GM08714 (cell line): ENCODE data around the gene MYO5B.
A peak's percentile ranks its signal among the peaks of the same experiment; 100 is the strongest.

Experiments
- H3K4me3 ChIP-seq: fragments of 200-500 bp; sonication (Bioruptor generic); 2 replicates; pipeline ENCODE4 v1.5.1; 2014; ENCODE audit warnings: mild to moderate bottlenecking, low read length, inconsistent platforms
- ZNF274 ChIP-seq: IDR thresholded peaks from 2 replicates; pipeline ENCODE4 v1.6.1; 2012; ENCODE audit warnings: mild to moderate bottlenecking, low read depth, low read length

The MYO5B gene

DNA sequence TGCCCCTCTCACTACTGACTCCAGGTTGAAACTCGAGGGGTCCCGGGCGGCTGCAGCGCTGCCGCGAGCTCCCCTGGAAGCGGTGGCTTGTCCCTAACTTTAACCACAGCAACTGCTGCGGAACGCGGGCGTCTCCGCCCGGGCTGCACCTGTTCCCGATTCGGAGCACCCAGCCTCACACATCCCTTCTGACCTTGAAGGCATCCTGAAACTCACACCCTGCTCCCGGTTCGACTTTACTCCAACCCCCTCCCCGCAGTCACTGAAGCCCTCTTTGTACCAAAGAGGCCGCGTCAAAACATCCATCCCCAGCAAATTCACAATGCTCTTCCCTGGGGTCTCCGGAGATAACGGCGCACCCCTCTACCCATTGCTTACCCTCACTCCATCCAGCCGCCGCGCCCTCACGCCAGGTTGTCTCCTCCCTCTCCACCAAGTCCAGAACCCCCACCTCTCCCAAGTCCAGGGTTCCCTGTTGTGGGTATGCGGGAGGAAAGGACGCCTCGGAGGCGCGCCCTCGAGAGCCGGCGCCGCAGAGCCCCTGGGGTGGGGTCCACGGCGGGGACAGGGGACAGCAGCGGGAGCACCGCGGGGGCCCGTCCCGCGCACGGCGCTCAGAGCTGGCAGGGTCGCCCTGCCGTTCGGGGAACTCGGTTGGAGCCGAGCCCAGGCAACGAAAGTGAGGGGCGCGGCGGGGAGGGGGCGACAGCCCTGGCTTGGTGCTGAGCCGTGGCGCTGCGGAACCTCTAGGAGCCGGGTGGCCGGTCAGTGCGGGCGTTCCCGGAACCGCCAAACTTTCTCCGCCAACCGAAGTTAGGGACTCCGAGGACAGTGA is 934 bp downstream of the MYO5B start:
- no peak for TF ChIP-seq ZNF274
- H3K4me3 ChIP-seq: peak overlapping the region; percentile 58

GRCh38 chr18:50192995-50193795 is 1.8 kb downstream of the MYO5B start:
- H3K4me3 ChIP-seq: no peak overlapping the region
- no peak for TF ChIP-seq ZNF274

- no peak for TF ChIP-seq ZNF274
- H3K4me3 ChIP-seq: no peak overlapping the region
These were observed 4.0 kb downstream of the MYO5B start for GRCh38 chr18:50190926-50191325.

DNA sequence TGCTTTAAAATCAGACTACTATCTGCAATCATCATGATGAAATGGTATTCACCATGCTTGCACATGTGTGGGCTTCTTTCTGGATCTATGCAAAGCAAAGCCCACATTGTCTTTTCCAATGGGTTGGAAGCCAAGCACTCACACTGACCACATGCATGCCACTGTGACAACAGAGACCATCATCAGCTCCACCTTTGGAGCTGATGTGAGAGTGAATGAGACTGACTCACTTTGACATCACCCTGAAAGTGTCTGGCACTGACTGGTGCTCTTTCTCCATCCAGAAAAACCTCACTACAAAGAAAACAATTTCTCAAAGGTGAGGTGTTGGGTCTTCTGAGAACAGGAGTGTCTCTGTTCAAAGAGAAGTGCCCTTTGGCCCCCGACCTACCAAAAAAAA is 4.7 kb downstream of the MYO5B start:
- TF ChIP-seq ZNF274: no peak
- H3K4me3 ChIP-seq: no peak overlapping the region

- H3K4me3 ChIP-seq: no peak overlapping the region
- no peak for TF ChIP-seq ZNF274
These were observed 5.8 kb downstream of the MYO5B start for GRCh38 chr18:50189160-50189559.

DNA sequence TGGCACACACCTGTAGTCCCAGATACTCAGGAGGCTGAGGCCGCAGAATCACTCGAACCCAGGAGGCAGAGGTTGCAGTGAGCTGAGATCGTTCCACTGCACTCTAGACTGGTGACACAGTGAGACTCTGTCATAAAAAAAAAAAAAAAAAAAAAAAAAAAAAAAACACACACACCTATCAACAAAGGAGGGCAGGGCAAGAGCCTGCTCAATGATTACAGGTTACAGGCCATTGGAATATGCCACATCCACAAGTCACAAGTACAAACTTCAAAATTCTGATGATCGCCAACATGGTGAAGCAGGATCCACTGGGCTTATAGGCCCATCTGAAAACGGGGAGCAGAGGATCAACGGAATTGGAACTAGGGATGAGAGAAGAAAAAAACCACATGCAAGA is 6.3 kb downstream of the MYO5B start:
- TF ChIP-seq ZNF274: no peak

GRCh38 chr18:50187659-50188058 is 7.3 kb downstream of the MYO5B start:
- TF ChIP-seq ZNF274: no peak
- H3K4me3 ChIP-seq: no peak overlapping the region

More for the DNA sequence above, 6.3 kb downstream of the MYO5B start:
- H3K4me3 ChIP-seq: no peak overlapping the region

DNA sequence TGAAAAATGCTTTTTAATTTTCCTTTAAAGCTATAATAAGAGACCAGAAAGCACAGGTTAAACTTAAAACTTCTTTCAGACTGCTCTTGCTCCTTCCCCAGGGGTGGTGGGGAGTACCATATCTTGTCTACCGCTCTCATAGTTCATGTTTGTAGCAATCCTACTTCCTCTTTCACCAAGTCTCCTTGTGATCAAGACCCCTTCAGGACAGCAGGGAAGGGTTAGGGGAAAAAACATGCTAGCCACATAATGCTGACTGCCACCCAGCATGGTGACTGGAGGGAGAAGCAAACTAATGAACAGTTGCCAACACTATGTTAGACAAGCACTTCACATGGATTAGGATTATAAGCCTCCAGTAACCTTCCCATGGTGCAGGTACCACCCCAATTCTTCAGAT is 8.6 kb downstream of the MYO5B start:
- no peak overlapping the region for H3K4me3 ChIP-seq
- TF ChIP-seq ZNF274: no peak

- TF ChIP-seq ZNF274: no peak
- H3K4me3 ChIP-seq: no peak overlapping the region
These were observed 11.4 kb downstream of the MYO5B start for GRCh38 chr18:50183556-50183955.

DNA sequence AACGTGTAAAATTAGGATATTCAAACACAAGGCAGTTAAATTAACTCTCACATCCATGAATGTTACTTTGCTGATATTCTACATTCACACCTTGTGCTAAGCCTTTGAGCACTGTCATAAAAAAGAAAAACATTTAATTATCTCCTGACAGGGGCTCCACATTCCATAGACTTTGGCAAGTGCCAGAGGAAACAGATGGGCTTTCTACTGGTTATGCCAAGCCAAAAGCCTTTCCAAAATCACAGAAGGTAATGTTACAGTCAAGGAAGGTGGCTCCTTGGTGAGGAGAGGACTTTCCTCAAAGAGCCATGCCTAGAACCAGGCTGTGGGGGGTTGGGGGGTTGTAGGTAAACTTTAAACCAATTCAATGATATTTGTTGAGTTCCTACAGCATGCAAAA is 12.4 kb downstream of the MYO5B start:
- no peak overlapping the region for H3K4me3 ChIP-seq
- TF ChIP-seq ZNF274: no peak

DNA sequence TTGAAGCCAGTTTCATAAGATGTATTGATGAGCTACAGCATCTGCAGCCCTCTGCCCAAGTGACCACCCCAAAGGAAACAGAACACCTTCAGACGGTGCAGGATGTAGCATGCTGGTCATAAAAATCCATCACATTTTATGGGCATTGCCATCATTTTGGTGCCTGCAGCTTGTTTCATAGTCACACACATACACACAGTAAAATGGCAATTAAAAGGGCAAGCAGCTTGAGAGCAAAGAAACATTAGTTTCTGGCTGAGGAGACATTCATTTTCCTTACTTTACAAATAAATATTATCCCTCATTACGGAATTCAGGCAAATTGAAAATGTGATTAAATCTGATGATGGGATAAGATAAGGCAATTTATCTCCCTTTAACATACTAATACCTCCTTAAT is 13.4 kb downstream of the MYO5B start:
- TF ChIP-seq ZNF274: no peak
- no peak overlapping the region for H3K4me3 ChIP-seq

DNA sequence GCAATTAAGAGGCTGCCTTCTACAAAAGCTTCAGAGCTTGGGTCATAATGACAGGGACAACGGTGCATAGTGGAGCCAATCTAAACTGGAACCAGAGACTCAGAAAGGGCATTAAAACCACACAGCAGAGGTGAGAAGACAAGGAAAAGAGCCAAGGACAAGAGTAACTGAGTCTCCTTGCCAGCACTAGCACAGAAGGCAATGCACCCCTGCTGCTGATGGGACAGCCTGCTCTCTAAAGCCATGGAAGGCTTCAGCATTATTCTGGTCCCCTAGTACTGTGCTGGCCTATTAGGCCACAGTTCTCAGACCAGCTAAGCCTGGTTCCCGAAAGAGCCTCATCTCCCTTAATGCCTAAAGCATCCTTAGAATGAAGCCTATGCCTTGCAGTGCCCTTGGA is 15.5 kb downstream of the MYO5B start:
- no peak overlapping the region for H3K4me3 ChIP-seq
- TF ChIP-seq ZNF274: no peak

DNA sequence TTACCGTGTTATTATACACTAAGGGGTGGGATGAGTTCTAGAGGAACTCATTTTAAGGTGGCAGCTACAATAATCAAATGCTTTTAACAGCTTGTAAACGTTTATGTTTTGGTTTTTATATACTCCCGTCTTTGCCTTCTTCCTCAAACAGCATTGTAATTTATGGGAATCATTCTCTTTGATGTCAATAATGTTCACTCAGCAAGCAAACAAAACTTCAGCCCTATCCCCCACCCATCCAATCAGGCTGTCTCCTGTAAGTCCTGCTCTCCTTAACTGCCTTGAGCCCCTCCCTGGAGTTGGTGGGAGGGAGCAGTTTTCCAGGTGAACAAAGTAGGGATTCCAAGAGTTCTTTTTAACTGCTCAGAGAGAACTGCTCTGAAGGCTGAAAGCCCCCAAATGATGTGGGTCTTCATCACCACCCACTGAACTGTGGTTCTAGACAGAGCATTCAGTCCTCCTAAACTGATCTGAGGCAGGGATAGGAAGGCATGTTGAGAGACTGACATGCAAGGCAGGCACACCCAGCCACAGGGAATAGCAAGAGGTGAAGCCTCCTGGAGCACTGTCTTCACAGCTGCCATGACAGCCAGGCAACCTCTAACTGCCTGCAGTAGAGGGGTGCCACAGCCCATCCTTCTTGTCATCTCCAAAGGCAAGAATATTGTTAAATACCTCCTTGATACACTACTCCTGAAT is 17.5 kb downstream of the MYO5B start:
- no peak overlapping the region for H3K4me3 ChIP-seq
- no peak for TF ChIP-seq ZNF274

DNA sequence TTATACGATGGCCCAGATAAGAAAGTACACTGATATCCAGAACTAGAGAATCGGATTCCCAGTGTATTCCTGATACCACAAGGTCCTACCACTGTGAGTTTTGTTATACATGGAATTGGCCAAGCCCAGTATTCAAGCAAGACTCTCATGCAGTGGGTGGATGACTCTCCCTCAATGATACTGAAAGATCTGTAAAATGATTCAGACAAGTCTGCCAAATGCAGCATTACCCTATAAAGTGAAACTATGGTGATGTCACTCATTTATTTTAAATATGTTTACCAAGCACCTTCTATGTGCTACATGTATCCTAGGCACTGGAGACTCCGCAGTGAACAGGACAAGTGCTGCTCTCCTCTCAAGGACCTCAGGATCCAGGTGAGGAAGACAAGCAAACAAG is 22.6 kb downstream of the MYO5B start:
- TF ChIP-seq ZNF274: no peak
- H3K4me3 ChIP-seq: no peak overlapping the region
